ENCODE data around the gene SLC7A9.
"Not testable (repeated sequence)": the region's sequence is repeated elsewhere in the genome, so short reads cannot be mapped to it uniquely, and the experiment has no call there.

Gene SLC7A9

DNA sequence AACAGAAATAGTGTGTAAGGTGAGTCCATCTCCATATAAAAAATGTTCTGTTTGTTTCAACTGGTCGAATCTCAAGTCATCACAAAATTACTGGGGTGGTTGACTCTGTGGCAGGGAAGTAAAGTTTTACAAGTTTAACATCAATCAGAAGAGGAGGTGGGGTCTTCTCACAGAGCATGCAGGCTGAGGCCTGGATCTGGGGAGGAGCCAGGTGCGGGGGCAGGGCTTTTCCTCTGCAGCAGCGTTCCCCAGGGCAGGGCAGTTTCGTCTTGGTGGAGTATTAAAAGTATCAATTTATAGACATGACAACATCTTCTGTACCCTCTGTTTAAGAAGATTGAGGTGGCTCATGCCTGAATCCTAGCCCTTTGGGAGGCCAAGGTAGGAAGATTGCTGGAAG lies 68.8 kb downstream of the SLC7A9 start:
- Mint-ChIP-seq H3K9me3 (no peaks in the 10 kb centered on the region), H3K27ac (no peak overlapping the region), H3K4me3 (no peak overlapping the region), H3K27me3 (peaks cover 5% of the 10 kb centered on the region), H3K4me1 (no peaks in the 10 kb centered on the region), H3K36me3 (no peaks in the 10 kb centered on the region)
- DNase-seq (ENCODE audit: low spot score in 2 of 2): no peak
- ATAC-seq (ENCODE audit: low read depth): no peak

DNA sequence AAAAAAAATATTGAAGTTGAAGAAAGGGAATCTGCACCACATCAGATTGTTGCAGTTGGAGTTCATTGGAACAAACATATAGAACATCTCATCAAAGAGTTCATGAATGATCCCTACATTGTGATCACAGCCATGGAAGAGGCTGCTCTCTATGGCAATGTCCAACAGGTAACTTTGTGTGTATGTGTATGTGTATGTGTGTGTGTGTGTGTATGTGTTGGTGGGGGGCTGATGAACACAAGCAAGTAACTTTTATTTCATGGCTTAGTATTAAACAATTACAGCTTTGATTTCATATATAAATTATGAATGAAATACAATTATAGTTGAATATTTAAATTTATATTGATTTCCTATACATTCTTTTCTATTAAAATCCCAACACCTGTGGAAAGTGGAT lies 69.4 kb downstream of the SLC7A9 start:
- Mint-ChIP-seq H3K4me1 (no peaks in the 10 kb centered on the region), H3K4me3 (no peak overlapping the region), H3K36me3 (no peaks in the 10 kb centered on the region), H3K9me3 (no peaks in the 10 kb centered on the region), H3K27ac (no peak overlapping the region), H3K27me3 (peaks cover 5% of the 10 kb centered on the region)
- DNase-seq (ENCODE audit: low spot score in 2 of 2) (no peak), ATAC-seq (ENCODE audit: low read depth) (no peak)

DNA sequence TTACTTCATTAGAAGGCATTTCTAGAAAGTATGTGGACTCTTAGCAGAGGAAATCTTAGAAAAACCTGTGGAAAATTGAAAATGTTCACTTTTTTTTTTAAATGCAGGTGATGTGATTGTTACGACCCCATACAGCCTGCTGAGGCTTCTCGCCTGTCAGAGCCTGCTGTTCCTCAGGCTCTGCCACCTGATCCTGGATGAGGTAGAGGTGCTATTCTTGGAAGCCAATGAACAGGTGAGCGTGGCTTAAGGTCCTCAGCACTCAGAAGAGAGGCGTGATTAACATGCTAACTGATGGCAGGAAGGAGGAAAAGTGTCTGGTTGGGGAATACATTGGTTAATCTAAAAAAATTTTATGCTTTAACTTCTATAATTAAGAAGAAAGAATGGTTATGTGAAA lies 71.4 kb downstream of the SLC7A9 start:
- Mint-ChIP-seq H3K27me3 (peaks cover 6% of the 10 kb centered on the region), H3K4me3 (no peak overlapping the region), H3K9me3 (no peaks in the 10 kb centered on the region), H3K4me1 (no peaks in the 10 kb centered on the region), H3K36me3 (no peaks in the 10 kb centered on the region), H3K27ac (no peak overlapping the region)
- DNase-seq (ENCODE audit: low spot score in 2 of 2) (no peak), ATAC-seq (ENCODE audit: low read depth) (no peak)

DNA sequence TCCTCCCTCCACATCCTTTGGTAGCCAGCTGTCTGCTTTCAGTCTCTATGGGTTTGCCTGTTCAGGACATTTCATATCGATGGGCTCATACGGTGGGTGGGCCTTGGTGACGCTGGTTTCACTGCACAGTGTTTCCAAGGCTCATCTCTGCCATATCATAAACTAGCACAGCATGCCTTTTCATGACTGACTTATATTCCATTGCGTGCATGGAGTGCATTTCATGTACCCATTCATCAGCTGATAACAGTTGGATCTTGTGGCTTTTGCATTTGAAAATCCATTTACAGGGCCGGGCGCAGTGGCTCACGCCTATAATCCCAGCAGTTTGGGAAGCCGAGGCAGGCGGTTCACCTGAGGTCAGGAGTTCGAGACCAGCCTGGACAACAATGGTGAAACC lies 80.1 kb downstream of the SLC7A9 start:
- H3K4me3 Mint-ChIP-seq: no peak overlapping the region
- H3K27me3 Mint-ChIP-seq: peaks cover 10% of the 10 kb centered on the region
- H3K4me1 Mint-ChIP-seq: no peaks in the 10 kb centered on the region
- no peaks in the 10 kb centered on the region for H3K36me3 Mint-ChIP-seq
- no peak for ATAC-seq (ENCODE audit: low read depth)
- peaks cover 3% of the 10 kb centered on the region for H3K9me3 Mint-ChIP-seq
- no peak for DNase-seq (ENCODE audit: low spot score in 2 of 2)
- no peak overlapping the region for H3K27ac Mint-ChIP-seq

DNA sequence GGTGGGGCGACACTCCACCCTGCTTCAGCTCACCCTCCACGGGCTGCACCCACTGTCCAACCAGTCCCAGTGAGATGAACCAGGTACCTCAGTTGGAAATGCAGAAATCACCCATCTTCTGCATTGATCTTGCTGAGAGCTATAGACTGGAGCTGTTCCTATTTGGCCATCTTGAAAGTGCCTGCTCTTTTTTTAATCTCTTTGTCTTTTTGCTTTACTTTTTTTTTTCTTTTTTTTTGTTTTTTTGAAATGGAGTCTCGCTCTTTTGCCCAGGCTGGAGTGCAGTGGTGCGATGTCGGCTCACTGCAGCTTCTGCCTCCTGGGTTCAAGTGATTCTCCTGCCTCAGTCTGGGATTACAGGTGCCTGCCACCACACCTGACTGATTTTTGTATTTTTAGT lies 81.7 kb downstream of the SLC7A9 start:
- not testable (repeated sequence) for H3K27ac Mint-ChIP-seq; DNase-seq (ENCODE audit: low spot score in 2 of 2); H3K4me1 Mint-ChIP-seq; H3K36me3 Mint-ChIP-seq; H3K27me3 Mint-ChIP-seq; ATAC-seq (ENCODE audit: low read depth); H3K4me3 Mint-ChIP-seq; H3K9me3 Mint-ChIP-seq

DNA sequence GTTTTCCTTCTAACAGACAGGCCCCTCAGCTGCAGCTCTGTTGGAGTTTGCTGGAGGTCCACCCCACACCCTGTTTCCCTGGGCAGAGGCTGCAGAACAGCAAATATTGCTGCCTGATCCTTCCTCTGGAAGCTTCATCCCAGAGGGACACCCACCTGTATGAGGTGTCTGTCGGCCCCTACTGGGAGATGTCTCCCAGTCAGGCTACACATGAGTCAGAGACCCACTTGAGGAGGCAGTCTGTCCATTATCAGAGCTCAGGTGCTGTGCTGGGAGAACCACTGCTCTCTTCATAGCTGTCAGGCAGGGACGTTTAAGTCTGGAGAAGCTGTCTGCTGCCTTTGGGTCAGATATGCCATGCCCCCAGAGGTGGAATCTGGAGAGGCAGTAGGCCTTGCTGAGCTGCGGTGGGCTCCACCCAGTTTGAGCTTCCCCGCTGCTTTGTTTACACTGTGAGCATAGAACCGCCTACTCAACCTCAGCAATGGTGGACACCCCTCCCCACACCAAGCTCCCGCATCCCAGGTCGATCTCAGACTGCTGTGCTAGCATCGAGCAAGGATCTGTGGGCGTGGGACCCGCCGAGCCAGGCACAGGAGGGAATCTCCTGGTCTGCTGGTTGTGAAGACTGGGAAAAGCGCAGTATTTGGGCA lies 82.3 kb downstream of the SLC7A9 start:
- DNase-seq (ENCODE audit: low spot score in 2 of 2); H3K4me1 Mint-ChIP-seq; H3K36me3 Mint-ChIP-seq; H3K27ac Mint-ChIP-seq; H3K9me3 Mint-ChIP-seq; H3K27me3 Mint-ChIP-seq; ATAC-seq (ENCODE audit: low read depth); H3K4me3 Mint-ChIP-seq: not testable (repeated sequence)

DNA sequence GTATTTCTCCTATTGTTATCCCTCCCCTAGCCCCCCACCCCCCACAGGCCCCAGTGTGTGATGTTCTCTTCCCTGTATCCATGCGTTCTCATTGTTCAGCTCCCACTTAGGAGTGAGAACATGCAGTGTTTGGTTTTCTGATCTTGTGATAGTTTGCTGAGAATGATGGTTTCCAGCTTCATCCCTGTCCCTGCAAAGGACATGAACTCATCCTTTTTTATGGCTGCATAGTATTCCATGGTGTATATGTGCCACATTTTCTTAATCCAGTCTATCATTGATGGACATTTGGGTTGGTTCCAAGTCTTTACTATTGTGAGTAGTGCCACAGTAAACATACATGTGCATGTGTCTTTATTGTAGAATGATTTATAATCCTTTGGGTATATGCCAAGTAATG lies 87.5 kb downstream of the SLC7A9 start:
- not testable (repeated sequence) for H3K4me3 Mint-ChIP-seq; ATAC-seq (ENCODE audit: low read depth); H3K27ac Mint-ChIP-seq; DNase-seq (ENCODE audit: low spot score in 2 of 2); H3K4me1 Mint-ChIP-seq; H3K36me3 Mint-ChIP-seq
- Mint-ChIP-seq H3K9me3 (peaks cover 11% of the 10 kb centered on the region), H3K27me3 (peaks cover 11% of the 10 kb centered on the region)

DNA sequence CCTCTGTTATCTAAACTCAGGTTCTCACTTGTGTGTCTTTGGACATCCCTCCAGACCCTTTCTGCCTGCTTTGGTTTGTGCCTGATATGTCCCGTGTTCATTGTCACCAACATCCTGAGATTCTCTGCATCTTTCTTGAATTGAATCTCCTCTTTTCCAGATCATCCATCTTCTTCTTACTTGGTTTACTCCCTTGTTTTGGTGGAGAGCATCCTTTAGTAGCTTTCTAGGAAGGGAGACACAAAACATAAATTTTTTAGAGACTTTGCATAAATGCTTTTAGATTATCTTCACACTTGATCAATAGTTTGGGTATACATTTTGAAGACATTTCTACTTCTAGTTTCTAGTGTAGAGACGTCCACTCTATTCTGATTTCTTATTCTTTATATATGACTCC lies 88.3 kb downstream of the SLC7A9 start:
- Mint-ChIP-seq H3K9me3 (peaks cover 8% of the 10 kb centered on the region), H3K4me3 (no peak overlapping the region), H3K27me3 (peaks cover 9% of the 10 kb centered on the region), H3K4me1 (no peaks in the 10 kb centered on the region), H3K27ac (no peak overlapping the region), H3K36me3 (peaks cover 5% of the 10 kb centered on the region)
- no peak for ATAC-seq (ENCODE audit: low read depth)
- DNase-seq (ENCODE audit: low spot score in 2 of 2): no peak

Data from memory B cell (primary cell).